Measurements from ENCODE around the gene PTPRN2. TPM values are rescaled to one million over a fixed set of nuclear protein-coding genes. Genes with fewer than 3 reads are reported as not detected.
A peak's percentile ranks its signal among the peaks of the same experiment; 100 is the strongest.

Gene PTPRN2
- total RNA-seq, 1 experiment from 2014 or later: 0.11 TPM

GRCh38 chr7:158586499-158587161, 993 bp downstream of the PTPRN2 start:
- no peak for DNase-seq (ENCODE audit: low spot score)
- Histone ChIP-seq H3K27ac (ENCODE audit: low read depth, low read length, poor library complexity, severe bottlenecking) (no peak overlapping the region), H3K9me3 (ENCODE audit: low read depth, low read length, poor library complexity, severe bottlenecking) (no peaks in the 10 kb centered on the region), H3K4me1 (ENCODE audit: insufficient read depth, low read length, poor library complexity, severe bottlenecking) (no peaks in the 10 kb centered on the region), H3K4me3 (ENCODE audit: low read depth, low read length, poor library complexity, severe bottlenecking) (no peak overlapping the region), H3K36me3 (ENCODE audit: insufficient read depth, low read length, poor library complexity, severe bottlenecking) (no peaks in the 10 kb centered on the region), H3K27me3 (replicated peaks; ENCODE audit: insufficient read depth, low read depth, low read length, poor library complexity) (peaks cover 52% of the 10 kb centered on the region)
- TF ChIP-seq, protein P1, sequence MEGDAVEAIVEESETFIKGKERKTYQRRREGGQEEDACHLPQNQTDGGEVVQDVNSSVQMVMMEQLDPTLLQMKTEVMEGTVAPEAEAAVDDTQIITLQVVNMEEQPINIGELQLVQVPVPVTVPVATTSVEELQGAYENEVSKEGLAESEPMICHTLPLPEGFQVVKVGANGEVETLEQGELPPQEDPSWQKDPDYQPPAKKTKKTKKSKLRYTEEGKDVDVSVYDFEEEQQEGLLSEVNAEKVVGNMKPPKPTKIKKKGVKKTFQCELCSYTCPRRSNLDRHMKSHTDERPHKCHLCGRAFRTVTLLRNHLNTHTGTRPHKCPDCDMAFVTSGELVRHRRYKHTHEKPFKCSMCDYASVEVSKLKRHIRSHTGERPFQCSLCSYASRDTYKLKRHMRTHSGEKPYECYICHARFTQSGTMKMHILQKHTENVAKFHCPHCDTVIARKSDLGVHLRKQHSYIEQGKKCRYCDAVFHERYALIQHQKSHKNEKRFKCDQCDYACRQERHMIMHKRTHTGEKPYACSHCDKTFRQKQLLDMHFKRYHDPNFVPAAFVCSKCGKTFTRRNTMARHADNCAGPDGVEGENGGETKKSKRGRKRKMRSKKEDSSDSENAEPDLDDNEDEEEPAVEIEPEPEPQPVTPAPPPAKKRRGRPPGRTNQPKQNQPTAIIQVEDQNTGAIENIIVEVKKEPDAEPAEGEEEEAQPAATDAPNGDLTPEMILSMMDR (conservative IDR thresholded peaks at IDR 0.05; ENCODE audit: low read depth, low read length): no peak
- peak; percentile 48 for TF ChIP-seq EZH2 (IDR thresholded peaks at IDR 0.05; ENCODE audit: borderline replicate concordance, low read depth, low read length, poor library complexity, severe bottlenecking)
- ChIA-PET CTCF (no interaction called here), POLR2A (ENCODE audit: low non-redundant PET) (no interaction called here)
- no TSS peak for BruUV-seq (replicated peaks)
- intact Hi-C loops (cut with micrococcal nuclease; ENCODE audit: unreplicated experiment): no loop called here

DNA sequence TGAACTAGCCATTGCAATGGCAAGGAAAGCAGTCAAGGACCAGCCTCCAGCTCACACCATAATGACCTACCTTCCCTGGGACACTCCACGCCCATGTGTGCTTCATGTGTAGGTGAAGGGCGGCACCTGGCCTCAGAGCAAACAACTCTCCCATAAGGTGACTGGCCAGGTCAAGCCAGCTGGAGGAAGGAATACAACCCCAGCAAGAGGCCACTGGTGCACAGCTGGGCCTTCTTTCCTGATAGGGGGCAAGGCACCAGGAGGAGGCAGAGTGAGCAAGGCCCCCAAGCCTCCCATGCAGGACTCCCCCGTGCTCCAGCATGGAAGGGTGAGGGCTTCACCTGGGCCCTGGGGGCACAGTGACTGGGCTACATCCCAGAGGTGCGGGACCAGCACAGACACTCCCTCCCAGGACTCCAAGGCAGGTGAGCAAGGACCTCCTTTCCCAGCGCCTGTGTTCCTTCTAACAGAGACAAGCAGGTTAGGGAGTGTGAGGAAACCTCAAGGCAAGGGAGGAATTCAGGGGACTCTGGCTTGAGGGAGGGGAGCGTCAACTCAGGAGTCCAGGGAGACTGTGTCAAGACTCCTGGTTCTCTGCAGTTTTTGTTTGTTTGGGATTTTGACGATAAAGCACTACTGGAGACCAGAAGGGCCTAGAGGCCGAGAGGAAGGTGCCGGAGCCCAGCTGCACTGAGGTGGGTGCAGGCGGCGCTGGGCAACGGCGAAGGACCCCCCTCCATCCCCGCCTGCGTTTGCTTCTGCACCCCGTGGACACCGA, 1.7 kb downstream of the PTPRN2 start:
- BruUV-seq (replicated peaks): no TSS peak
- ChIA-PET POLR2A (ENCODE audit: low non-redundant PET) (no interaction called here), CTCF (no interaction called here)
- intact Hi-C loops (cut with micrococcal nuclease; ENCODE audit: unreplicated experiment): no loop called here
- H3K9me3 ChIP-seq (ENCODE audit: low read depth, low read length, poor library complexity, severe bottlenecking): no peaks in the 10 kb centered on the region
- H3K27me3 ChIP-seq (replicated peaks; ENCODE audit: insufficient read depth, low read depth, low read length, poor library complexity): peaks cover 52% of the 10 kb centered on the region
- no peak overlapping the region for H3K4me3 ChIP-seq (ENCODE audit: low read depth, low read length, poor library complexity, severe bottlenecking)
- H3K4me1 ChIP-seq (ENCODE audit: insufficient read depth, low read length, poor library complexity, severe bottlenecking): no peaks in the 10 kb centered on the region
- H3K36me3 ChIP-seq (ENCODE audit: insufficient read depth, low read length, poor library complexity, severe bottlenecking): no peaks in the 10 kb centered on the region
- TF ChIP-seq EZH2 (IDR thresholded peaks at IDR 0.05; ENCODE audit: borderline replicate concordance, low read depth, low read length, poor library complexity, severe bottlenecking): no peak
- TF ChIP-seq, protein P1 (conservative IDR thresholded peaks at IDR 0.05; ENCODE audit: low read depth, low read length): no peak
- no peak for DNase-seq (ENCODE audit: low spot score)
- no peak overlapping the region for H3K27ac ChIP-seq (ENCODE audit: low read depth, low read length, poor library complexity, severe bottlenecking)

DNA sequence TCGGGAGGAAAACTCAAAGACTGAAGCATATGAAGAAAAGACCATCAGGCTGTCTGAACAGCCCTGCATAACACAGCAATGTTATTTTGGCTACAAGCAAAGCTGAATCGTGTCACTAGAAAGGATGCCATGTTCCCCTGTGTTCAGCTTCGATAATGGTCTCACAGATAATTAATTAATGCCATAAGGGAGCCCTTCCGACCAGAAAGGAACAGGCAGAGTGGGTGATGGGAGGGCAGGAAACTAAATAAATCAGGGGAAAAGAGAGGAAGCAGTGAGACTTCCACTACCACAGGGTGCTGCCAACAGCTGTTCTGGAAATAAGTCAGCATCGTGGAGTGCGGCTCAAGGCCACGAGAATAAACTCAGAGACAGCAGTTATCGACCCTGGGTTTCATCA, 3.2 kb downstream of the PTPRN2 start:
- ChIA-PET POLR2A (ENCODE audit: low non-redundant PET) (no interaction called here), CTCF (no interaction called here)
- intact Hi-C loops (cut with micrococcal nuclease; ENCODE audit: unreplicated experiment): no loop called here
- no TSS peak for BruUV-seq (replicated peaks)
- Histone ChIP-seq H3K4me3 (ENCODE audit: low read depth, low read length, poor library complexity, severe bottlenecking) (no peak overlapping the region), H3K4me1 (ENCODE audit: insufficient read depth, low read length, poor library complexity, severe bottlenecking) (no peaks in the 10 kb centered on the region), H3K36me3 (ENCODE audit: insufficient read depth, low read length, poor library complexity, severe bottlenecking) (no peaks in the 10 kb centered on the region), H3K27me3 (replicated peaks; ENCODE audit: insufficient read depth, low read depth, low read length, poor library complexity) (peaks cover 59% of the 10 kb centered on the region), H3K9me3 (ENCODE audit: low read depth, low read length, poor library complexity, severe bottlenecking) (peaks cover 4% of the 10 kb centered on the region), H3K27ac (ENCODE audit: low read depth, low read length, poor library complexity, severe bottlenecking) (no peak overlapping the region)
- no peak for TF ChIP-seq EZH2 (IDR thresholded peaks at IDR 0.05; ENCODE audit: borderline replicate concordance, low read depth, low read length, poor library complexity, severe bottlenecking)
- TF ChIP-seq, protein P1 (conservative IDR thresholded peaks at IDR 0.05; ENCODE audit: low read depth, low read length): no peak
- no peak for DNase-seq (ENCODE audit: low spot score)

All from A673 (cell line).